Transverse colon (tissue), 4 donors: ENCODE measurements around the gene DNAJC1.

Source experiments
- EP300 ChIP-seq: sonication (generic); formaldehyde crosslinking; IDR thresholded peaks from one replicate; pipeline ENCODE4 v1.6.1; 2017; ENCODE audit warnings: antibody characterized with exemption, low read depth
- POLR2A ChIP-seq: fragments of 450-650 bp; IDR thresholded peaks from one replicate; pipeline ENCODE4 v1.6.1; 2016; ENCODE audit warnings: antibody characterized with exemption, mild to moderate bottlenecking, moderate library complexity
- POLR2AphosphoS5 ChIP-seq, 3 donors: sonication (generic); formaldehyde crosslinking; IDR thresholded peaks; one replicate each; pipeline ENCODE4 v1.6.1; 2016; ENCODE audit warnings: antibody characterized with exemption in 3 of 3
- TF ChIP-seq, protein P1 (sequence below), 5 experiments: fragments of 200-600 bp in 3 of 5; fragments of 450-650 bp in 2 of 5; sonication (generic) in 3 of 5; IDR thresholded peaks; 1 replicate in 2 of 5; 2 replicates in 3 of 5; pipeline ENCODE4 v1.5.1; 2016 to 2017; ENCODE audit warnings: antibody characterized with exemption in 5 of 5, inconsistent platforms in 3 of 5, mild to moderate bottlenecking in 2 of 5, moderate library complexity in 1 of 5

DNA sequence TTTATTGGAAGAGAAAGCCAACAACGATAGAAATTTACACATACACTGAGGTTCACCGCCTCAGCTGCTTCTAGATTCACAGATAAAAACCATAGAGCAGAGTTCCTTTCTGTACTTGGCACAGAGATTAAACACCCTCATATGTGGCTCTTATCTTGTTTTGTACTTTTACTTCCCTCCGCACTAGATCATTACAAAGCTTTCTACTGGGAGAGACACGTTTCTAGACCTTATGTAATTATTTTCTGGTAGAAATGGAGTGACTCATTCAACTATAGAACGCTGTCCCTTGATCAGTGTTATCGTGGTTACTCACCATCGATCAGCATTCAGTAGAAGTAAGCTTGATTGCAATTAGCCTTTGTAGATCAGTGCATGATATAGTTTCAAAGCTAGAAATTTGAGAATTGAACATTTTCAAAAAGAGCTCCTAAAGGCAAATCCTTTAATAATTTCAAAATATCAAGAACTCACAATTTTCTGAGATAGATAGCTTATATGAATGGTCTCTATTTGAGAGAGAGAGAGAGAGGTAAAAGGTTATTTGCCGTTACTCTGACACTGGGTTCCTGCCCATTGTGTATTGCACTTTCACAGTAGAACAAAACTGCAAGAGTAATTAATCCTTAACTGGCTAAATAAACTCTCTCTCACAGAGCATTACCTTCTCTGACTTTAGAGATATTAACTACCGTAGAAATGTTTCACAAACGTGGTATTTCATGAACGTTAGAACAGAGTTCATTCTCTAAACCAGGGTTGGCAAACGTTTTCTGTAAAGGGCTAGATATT, 26.1 kb upstream of the DNAJC1 start:
- TF ChIP-seq, protein P1, sequence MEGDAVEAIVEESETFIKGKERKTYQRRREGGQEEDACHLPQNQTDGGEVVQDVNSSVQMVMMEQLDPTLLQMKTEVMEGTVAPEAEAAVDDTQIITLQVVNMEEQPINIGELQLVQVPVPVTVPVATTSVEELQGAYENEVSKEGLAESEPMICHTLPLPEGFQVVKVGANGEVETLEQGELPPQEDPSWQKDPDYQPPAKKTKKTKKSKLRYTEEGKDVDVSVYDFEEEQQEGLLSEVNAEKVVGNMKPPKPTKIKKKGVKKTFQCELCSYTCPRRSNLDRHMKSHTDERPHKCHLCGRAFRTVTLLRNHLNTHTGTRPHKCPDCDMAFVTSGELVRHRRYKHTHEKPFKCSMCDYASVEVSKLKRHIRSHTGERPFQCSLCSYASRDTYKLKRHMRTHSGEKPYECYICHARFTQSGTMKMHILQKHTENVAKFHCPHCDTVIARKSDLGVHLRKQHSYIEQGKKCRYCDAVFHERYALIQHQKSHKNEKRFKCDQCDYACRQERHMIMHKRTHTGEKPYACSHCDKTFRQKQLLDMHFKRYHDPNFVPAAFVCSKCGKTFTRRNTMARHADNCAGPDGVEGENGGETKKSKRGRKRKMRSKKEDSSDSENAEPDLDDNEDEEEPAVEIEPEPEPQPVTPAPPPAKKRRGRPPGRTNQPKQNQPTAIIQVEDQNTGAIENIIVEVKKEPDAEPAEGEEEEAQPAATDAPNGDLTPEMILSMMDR (IDR thresholded peaks at IDR 0.05): no peak
- TF ChIP-seq EP300: no peak
- no peak for TF ChIP-seq POLR2AphosphoS5 (IDR thresholded peaks at IDR 0.05)
- TF ChIP-seq POLR2A: no peak
